ENCODE results near the gene OGDH.

Gene OGDH

GRCh38 chr7:44748045-44748947 lies 141.9 kb downstream of the OGDH start, which contains the start of gene ZMIZ2:
Gene ZMIZ2 (plus strand): TSS chr7:44748847. CDS start chr7:44756250, 7,403 bp downstream.
- DNase-seq, result peak; percentile 99

DNA sequence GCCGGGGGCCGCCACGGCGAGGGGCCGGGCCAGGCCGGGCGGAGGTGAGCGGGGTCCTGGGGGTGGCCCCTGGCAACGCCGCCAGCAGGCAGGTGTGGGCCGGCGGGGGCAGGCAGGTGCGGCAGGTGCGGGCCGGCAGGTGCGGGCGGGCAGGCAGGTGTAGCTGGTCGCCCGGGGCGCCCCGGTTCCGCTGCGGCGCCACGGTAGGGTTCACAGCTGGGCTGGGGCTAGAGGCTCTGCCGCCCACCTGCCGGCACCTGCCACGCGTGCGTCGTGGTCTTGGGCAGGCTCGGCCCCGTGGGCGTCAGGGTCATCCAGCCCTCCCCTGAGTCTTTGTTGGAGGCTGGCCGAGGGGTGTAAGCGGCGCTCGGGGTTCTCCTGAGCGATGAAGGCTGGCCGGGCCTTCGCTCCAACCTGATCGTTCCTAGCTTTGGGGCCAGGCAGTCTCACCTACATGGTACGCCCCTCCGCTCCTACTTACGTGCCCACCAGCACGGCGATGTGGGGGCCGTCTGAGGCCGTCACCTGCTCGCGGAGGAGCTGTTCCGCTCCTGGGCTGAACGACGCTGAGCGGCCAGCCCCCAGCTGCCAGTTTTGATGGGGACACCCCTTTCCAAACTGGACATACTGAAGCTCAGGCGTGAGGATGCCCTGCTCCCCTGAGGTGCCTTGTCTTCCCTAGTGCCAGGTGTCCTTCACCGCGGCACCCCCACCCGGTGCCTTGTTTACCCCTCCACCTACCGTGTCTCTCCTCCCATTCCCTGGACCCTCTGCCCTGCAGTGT lies 142.7 kb downstream of the OGDH start:
- peak; percentile 88 for DNase-seq

DNA sequence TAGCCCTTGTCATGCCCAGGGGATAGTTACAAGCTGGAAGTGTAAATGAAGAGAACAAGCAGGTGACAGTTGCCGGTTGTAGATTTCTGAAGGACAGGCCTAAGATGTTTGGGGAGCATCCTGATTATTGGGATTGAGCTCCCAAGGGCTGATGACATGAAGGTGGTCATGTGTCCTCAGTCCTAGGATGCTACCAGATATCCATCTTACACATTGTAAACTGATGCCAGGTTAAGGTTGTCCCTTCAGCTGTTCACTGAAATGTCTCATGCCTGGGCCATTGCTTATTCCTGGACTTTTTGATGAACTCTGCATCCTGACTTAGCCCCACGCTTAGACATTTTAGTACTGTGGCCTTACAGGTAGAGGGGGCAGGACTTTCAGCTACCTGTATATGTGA lies 143.6 kb downstream of the OGDH start:
- DNase-seq, result no peak

DNA sequence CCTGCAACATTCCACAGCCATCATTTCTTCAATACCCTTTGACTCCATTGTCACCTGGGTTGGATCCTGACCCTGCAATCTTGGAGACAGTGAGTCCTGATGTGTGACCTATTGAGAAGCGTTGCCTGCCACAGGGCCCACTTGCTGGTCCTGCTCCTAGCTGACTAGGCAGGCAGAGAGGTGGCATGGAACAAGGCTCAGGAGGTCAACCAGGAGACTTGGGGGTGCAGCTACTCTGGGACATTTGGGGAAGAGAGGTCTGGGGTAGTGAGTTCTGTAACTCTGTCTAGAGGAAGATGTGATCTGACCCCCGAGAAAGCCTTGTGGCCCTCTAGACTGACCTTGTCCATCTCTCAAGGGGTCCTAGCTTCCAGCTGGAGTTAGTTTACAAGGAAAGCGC lies 144.0 kb downstream of the OGDH start:
- no peak for DNase-seq

GRCh38 chr7:44750921-44751571 lies 144.6 kb downstream of the OGDH start:
- DNase-seq, result peak; percentile 25

- DNase-seq, result no peak
Observed at GRCh38 chr7:44752822-44753221, 146.4 kb downstream of the OGDH start.

DNA sequence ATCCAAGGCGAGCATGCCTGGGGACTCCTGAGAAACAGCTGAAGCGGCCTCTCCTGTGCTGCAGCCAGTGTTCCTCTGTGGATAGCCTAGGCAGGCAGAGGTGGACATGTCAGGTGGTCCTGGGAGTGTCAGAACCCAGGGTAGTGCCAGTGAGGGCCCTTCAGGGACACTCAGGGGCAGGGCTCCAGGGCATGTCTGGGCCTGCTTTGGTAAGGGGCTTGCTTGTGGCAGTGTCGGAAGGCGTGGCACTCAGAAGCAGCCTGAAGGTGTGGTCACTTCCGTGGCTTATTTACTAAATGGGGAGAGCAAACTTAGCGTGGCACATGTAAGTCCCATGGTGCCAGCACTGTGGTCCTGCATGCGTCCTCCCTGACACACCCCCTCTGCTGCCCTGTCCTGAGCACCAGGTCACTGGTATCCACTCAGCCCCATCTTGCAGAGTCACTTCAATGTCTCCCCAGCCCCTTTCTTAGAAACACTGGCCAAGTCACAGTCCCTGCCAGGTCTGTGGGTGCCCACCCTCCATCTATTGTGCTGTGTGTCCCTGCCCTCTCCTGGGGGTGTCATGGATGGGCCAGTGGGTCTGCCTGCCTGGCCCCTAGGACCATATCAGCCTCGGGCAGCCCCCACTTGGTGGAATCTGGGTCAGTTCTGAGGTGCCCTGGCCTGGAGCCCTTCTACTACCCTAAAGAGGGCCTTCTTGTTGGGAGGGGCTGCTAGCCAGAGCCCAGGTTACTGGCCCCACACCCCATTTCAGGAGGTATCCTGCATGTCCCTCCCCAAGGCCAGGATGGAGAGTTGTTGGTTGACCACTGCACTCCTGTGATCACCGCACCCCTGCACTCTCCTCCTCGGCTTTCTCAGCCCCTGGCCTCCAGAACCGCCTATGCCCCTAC lies 148.6 kb downstream of the OGDH start:
- no peak for DNase-seq

DNA sequence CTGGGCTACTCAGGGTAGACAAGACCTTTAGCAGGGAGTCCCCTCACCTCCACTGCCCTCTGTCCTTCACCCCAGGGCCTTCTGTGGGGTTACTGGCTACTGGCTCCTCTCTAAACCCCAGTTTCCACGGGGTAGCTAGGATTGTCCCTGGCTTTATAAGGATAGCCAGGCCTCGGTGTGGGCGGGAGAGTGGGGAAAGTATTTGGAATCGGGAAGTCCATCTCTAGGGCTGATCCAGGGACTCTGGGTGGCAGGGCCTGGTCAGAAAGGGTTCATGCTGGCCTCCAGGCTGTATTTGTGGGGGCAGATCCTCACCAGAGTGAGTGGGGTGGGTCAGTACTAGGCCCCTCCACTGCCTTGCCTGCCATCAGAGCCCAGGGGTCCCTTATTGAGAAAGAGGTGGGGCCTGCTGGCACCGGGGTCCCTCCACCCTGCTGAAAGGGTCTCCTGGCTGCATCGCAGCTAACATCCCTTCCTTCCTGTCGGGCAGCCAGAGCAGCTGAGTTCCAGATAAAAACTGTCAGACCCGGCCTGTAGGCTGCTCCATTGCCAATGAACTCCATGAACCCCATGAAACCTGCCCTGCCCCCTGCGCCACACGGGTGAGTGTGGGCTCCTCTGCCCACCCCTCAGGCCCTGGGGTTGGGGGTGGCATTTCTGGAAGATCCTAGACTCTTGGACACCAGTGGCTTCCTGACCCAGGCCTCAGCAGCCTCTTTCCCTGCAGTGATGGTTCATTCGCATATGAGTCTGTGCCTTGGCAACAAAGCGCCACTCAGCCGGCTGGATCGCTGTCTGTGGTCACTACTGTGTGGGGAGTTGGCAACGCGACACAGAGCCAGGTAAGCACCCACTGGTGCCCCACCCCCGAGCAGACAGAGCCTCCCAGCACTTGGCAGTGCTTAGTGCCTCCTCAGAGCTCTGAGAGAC lies 149.5 kb downstream of the OGDH start:
- DNase-seq, result no peak

GRCh38 chr7:44756904-44757303 lies 150.5 kb downstream of the OGDH start:
- no peak for DNase-seq

DNA sequence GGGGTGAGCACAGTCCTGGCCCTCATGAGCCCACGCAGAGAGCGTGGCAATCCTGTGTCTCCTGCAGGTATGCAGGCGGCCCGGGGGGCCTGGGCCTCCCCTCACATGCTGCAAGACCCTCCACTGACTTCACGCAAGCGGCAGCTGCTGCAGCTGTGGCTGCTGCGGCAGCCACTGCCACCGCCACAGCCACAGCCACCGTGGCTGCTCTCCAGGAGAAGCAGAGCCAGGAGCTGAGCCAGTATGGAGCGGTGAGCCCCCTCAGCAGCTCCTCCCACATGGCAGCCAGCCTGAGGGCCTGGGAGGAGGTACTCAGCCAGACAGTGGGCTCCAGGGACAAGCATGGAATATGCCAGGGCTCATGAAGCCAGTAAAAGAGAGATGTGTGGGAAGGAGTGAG lies 150.9 kb downstream of the OGDH start:
- no peak for DNase-seq

- DNase-seq, result no peak
Observed at GRCh38 chr7:44757739-44758138, 151.3 kb downstream of the OGDH start.

All from NCI-H69 (cell line).